22Rv1 (cell line): Measurements from ENCODE around the gene FAM168A.

Experiments used
- ZFX ChIP-seq: fragments of 450-650 bp; IDR thresholded peaks from 2 replicates; pipeline ENCODE4 v1.6.1; 2017; ENCODE audit warnings: antibody characterized with exemption, borderline replicate concordance
- TF ChIP-seq, protein P1 (sequence below): fragments of 450-650 bp; IDR thresholded peaks from 2 replicates; pipeline ENCODE4 v1.5.1; 2017; ENCODE audit warnings: mild to moderate bottlenecking

DNA sequence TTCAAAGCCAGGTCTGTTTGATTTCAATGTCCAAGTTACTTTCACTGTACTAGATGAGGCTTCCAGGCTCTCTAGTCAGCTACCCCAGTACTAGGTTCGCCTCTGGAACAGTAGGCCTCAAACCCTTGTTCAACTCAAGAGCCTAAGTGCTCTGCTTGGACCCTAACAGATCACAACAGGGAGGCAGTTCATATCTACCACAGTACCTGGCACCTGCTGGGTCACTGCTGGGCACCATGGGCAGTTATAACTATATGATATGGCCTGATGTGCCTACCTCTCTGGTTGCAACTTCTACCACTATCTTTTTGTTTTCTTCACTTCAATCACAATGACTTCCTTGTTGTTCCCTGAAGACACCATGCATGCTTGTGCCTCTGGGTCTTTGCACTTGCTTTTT lies 124.7 kb downstream of the FAM168A start:
- TF ChIP-seq, protein P1, sequence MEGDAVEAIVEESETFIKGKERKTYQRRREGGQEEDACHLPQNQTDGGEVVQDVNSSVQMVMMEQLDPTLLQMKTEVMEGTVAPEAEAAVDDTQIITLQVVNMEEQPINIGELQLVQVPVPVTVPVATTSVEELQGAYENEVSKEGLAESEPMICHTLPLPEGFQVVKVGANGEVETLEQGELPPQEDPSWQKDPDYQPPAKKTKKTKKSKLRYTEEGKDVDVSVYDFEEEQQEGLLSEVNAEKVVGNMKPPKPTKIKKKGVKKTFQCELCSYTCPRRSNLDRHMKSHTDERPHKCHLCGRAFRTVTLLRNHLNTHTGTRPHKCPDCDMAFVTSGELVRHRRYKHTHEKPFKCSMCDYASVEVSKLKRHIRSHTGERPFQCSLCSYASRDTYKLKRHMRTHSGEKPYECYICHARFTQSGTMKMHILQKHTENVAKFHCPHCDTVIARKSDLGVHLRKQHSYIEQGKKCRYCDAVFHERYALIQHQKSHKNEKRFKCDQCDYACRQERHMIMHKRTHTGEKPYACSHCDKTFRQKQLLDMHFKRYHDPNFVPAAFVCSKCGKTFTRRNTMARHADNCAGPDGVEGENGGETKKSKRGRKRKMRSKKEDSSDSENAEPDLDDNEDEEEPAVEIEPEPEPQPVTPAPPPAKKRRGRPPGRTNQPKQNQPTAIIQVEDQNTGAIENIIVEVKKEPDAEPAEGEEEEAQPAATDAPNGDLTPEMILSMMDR: no peak
- no peak for TF ChIP-seq ZFX
